IMR-90 (cell line): Measurements from ENCODE around the gene BCAS2. TPM values are rescaled to one million over a fixed set of nuclear protein-coding genes. Genes with fewer than 3 reads are reported as not detected.

Experiments
- ATAC-seq: fragments of 200-7000 bp; cut with Tn5 transposase; 2 replicates; pipeline ENCODE4 v1.9.1; 2020; ENCODE audit warnings: low read depth, mild to moderate bottlenecking, moderate library complexity
- BruUV-seq: library from RNA; stranded (reverse); fragments of 400-500 nt; replicated peaks from 2 replicates; lab custom pipeline; 2021; lab: Mats Ljungman, UMichigan
- CTCF ChIA-PET: fragments of 300-600 bp; formaldehyde crosslinking; extraction: SDS; loops from one replicate; lab custom pipeline; 2021; ENCODE audit warnings: antibody characterized with exemption; lab: Yijun Ruan, JAX
- POLR2A ChIA-PET: fragments of 300-600 bp; sonication (Branson Sonifier 250); formaldehyde crosslinking; loops from one replicate; lab custom pipeline; 2022; ENCODE audit warnings: antibody characterized with exemption; ENCODE audit not compliant: unreplicated experiment; lab: Charles Lee
- DNase-seq: peaks from one replicate; pipeline ENCODE4 v3.0.0; 2013
- H2AFZ ChIP-seq: replicated peaks from 2 replicates; pipeline ENCODE3; 2013; ENCODE audit warnings: low read length, mild to moderate bottlenecking; ENCODE audit not compliant: poor library complexity
- H2AK5ac ChIP-seq: 2 replicates; pipeline ENCODE4 v1.6.1; 2013; ENCODE audit warnings: low read depth, low read length, inconsistent platforms
- H2AK9ac ChIP-seq: replicated peaks from 2 replicates; pipeline ENCODE3; 2013; ENCODE audit warnings: mild to moderate bottlenecking, low read depth, low read length, moderate library complexity; ENCODE audit not compliant: poor library complexity
- H2BK120ac ChIP-seq: 2 replicates; pipeline ENCODE4 v1.6.1; 2013; ENCODE audit warnings: low read depth, low read length, inconsistent platforms
- H2BK15ac ChIP-seq: 3 replicates; pipeline ENCODE4 v1.6.1; 2013; ENCODE audit warnings: low read depth, low read length, inconsistent platforms
- H2BK20ac ChIP-seq: 2 replicates; pipeline ENCODE4 v1.6.1; 2013; ENCODE audit warnings: low read depth, mild to moderate bottlenecking, inconsistent platforms, low read length, moderate library complexity
- H2BK5ac ChIP-seq: 2 replicates; pipeline ENCODE4 v1.6.1; 2013; ENCODE audit warnings: mild to moderate bottlenecking, low read depth, low read length, inconsistent platforms; ENCODE audit not compliant: poor library complexity, severe bottlenecking
- H3K14ac ChIP-seq: replicated peaks from 2 replicates; pipeline ENCODE4 v1.6.1; 2013; ENCODE audit warnings: low read depth, low read length, inconsistent platforms
- H3K18ac ChIP-seq: 2 replicates; pipeline ENCODE4 v1.6.1; 2013; ENCODE audit warnings: low read depth, low read length, control low read depth
- H3K23ac ChIP-seq: 2 replicates; pipeline ENCODE4 v1.6.1; 2013; ENCODE audit warnings: low read depth, low read length, inconsistent platforms
- H3K27ac ChIP-seq: 2 replicates; pipeline ENCODE4 v1.5.1; 2013; ENCODE audit warnings: mild to moderate bottlenecking, control low read depth, low read length; ENCODE audit not compliant: insufficient read depth
- H3K27me3 ChIP-seq: 2 replicates; pipeline ENCODE4 v1.6.1; 2013; ENCODE audit warnings: low read length; ENCODE audit not compliant: control insufficient read depth, insufficient read depth
- H3K36me3 ChIP-seq: 2 replicates; pipeline ENCODE4 v1.6.1; 2013; ENCODE audit warnings: low read length, mixed read lengths; ENCODE audit not compliant: control insufficient read depth, insufficient read depth
- H3K4ac ChIP-seq: 2 replicates; pipeline ENCODE4 v1.6.1; 2013; ENCODE audit warnings: low read depth, low read length, inconsistent platforms
- H3K4me1 ChIP-seq: 2 replicates; pipeline ENCODE4 v1.6.1; 2013; ENCODE audit warnings: low read length, mixed read lengths; ENCODE audit not compliant: control insufficient read depth, insufficient read depth
- H3K4me2 ChIP-seq: 2 replicates; pipeline ENCODE4 v1.6.1; 2013; ENCODE audit warnings: low read depth, mild to moderate bottlenecking, control low read depth, low read length, moderate library complexity
- H3K4me3 ChIP-seq: 2 replicates; pipeline ENCODE4 v1.5.1; 2013; ENCODE audit warnings: low read depth, mild to moderate bottlenecking, control low read depth, low read length, moderate library complexity; ENCODE audit not compliant: insufficient read depth
- H3K56ac ChIP-seq: 2 replicates; pipeline ENCODE4 v1.6.1; 2013; ENCODE audit warnings: low read length, inconsistent platforms; ENCODE audit not compliant: insufficient read depth; ENCODE audit errors: extremely low read depth
- H3K79me1 ChIP-seq, 2 experiments: 2 replicates each; pipeline ENCODE4 v1.6.1; 2013; ENCODE audit warnings: low read length in 2 of 2, inconsistent platforms in 1 of 2, low read depth in 1 of 2
- H3K9ac ChIP-seq: 2 replicates; pipeline ENCODE4 v1.6.1; 2013; ENCODE audit warnings: low read depth, low read length, control low read depth
- H3K9me1 ChIP-seq: 2 replicates; pipeline ENCODE4 v1.6.1; 2013; ENCODE audit warnings: low read length, inconsistent platforms; ENCODE audit not compliant: insufficient read depth
- H3K9me3 ChIP-seq: 2 replicates; pipeline ENCODE4 v1.6.1; 2013; ENCODE audit warnings: low read length; ENCODE audit not compliant: control insufficient read depth, insufficient read depth
- H4K20me1 ChIP-seq: 2 replicates; pipeline ENCODE4 v1.6.1; 2013; ENCODE audit warnings: low read length, inconsistent platforms; ENCODE audit not compliant: insufficient read depth
- H4K5ac ChIP-seq: 2 replicates; pipeline ENCODE4 v1.6.1; 2013; ENCODE audit warnings: mild to moderate bottlenecking, low read depth, low read length, control low read depth
- H4K8ac ChIP-seq, 2 experiments: 2 replicates each; pipeline ENCODE4 v1.6.1; 2013; ENCODE audit warnings: low read depth in 2 of 2, low read length in 2 of 2, control low read depth in 1 of 2, inconsistent platforms in 1 of 2
- H4K91ac ChIP-seq: 2 replicates; pipeline ENCODE4 v1.6.1; 2013; ENCODE audit warnings: low read depth, low read length, inconsistent platforms; ENCODE audit not compliant: insufficient read depth
- CHD1 ChIP-seq: IDR thresholded peaks from 2 replicates; pipeline ENCODE4 v1.6.1; 2012; ENCODE audit warnings: low read depth, low read length, improper control_type of control experiment
- CTCF ChIP-seq: conservative IDR thresholded peaks from 2 replicates; pipeline ENCODE4 v1.5.1; 2012; ENCODE audit warnings: mild to moderate bottlenecking, low read depth, low read length, improper control_type of control experiment
- FOS ChIP-seq: fragments of 150-350 bp; IDR thresholded peaks from 2 replicates; pipeline ENCODE4 v1.6.1; 2016; ENCODE audit warnings: low read depth, low read length
- MAZ ChIP-seq: IDR thresholded peaks from 2 replicates; pipeline ENCODE4 v1.6.1; 2012; ENCODE audit warnings: low read depth, mild to moderate bottlenecking, low read length, improper control_type of control experiment, moderate library complexity, borderline replicate concordance
- MXI1 ChIP-seq: IDR thresholded peaks from 2 replicates; pipeline ENCODE4 v1.6.1; 2012; ENCODE audit warnings: low read depth, mild to moderate bottlenecking, low read length, moderate library complexity, borderline replicate concordance
- NFE2L2 ChIP-seq: fragments of 150-350 bp; IDR thresholded peaks from 2 replicates; pipeline ENCODE4 v1.6.1; 2016; ENCODE audit warnings: low read depth, mild to moderate bottlenecking, low read length
- POLR2A ChIP-seq: IDR thresholded peaks from 2 replicates; pipeline ENCODE4 v1.6.1; 2012; ENCODE audit warnings: mild to moderate bottlenecking, low read depth, low read length
- RAD21 ChIP-seq: IDR thresholded peaks from 2 replicates; pipeline ENCODE4 v1.6.1; 2012; ENCODE audit warnings: low read length, improper control_type of control experiment
- RCOR1 ChIP-seq: IDR thresholded peaks from 2 replicates; pipeline ENCODE4 v1.6.1; 2012; ENCODE audit warnings: mild to moderate bottlenecking, low read length, improper control_type of control experiment; ENCODE audit not compliant: insufficient replicate concordance
- SMC3 ChIP-seq: fragments of 150-350 bp; IDR thresholded peaks from 2 replicates; pipeline ENCODE4 v1.6.1; 2016; ENCODE audit warnings: low read depth, mild to moderate bottlenecking, antibody characterized with exemption, low read length, moderate library complexity
- USF2 ChIP-seq: fragments of 150-350 bp; IDR thresholded peaks from 2 replicates; pipeline ENCODE4 v1.6.1; 2017; ENCODE audit warnings: mild to moderate bottlenecking, antibody characterized with exemption, low read length, low read depth
- WGBS, 2 experiments: methylation state at CpG; one replicate each; pipeline versions ENCODE4 v1.1.5 to v1.1.7; 2013; ENCODE audit warnings: missing lambda C conversion rate in 2 of 2; ENCODE audit not compliant: insufficient read length in 1 of 2; ENCODE audit errors: extremely low coverage in 2 of 2; 5-methylcytosine and 5-hydroxymethylcytosine counted together
- dilution Hi-C: fragments of 300-500 bp; cut with HindIII; formaldehyde crosslinking; loops from one replicate; pipeline ENCODE4 v1.14.3; 2018; ENCODE audit warnings: low sequenced_read_pairs; ENCODE audit not compliant: unreplicated experiment
- in situ Hi-C: fragments of 300-500 bp; cut with MboI; formaldehyde crosslinking; loops from 3 replicates; pipeline ENCODE4 v1.14.3; 2019; ENCODE audit warnings: low sequenced_read_pairs, inconsistent platforms, mixed read lengths
- intact Hi-C: fragments of 100-400 bp; cut with micrococcal nuclease; formaldehyde crosslinking; loops from 2 replicates; pipeline ENCODE4 v1.10.0; 2022
- polyA plus RNA-seq, 3 experiments: library from polyadenylated mRNA; depleted of rRNA; stranded (reverse); fragments of >200 nt; gene quantifications; 2 replicates each; pipeline ENCODE4 v1.2.3, GENCODE V29; 2012; ENCODE audit warnings: low replicate concordance in 1 of 3
- total RNA-seq: library from RNA; depleted of rRNA; stranded (reverse); fragments of >200 nt; gene quantifications from 2 replicates; pipeline ENCODE4 v1.2.3, GENCODE V29; 2012

BCAS2 gene
- total and polyA plus RNA-seq, 2 of the 4 experiments (the other 2 are of a cell fraction), result 15.4 to 23.1 TPM

GRCh38 chr1:114589122-114589521 lies 7.7 kb upstream of the BCAS2 start:
- H3K4ac ChIP-seq, result no peak overlapping the region
- H2BK120ac ChIP-seq, result no peak overlapping the region
- no peaks in the 10 kb centered on the region for H3K9me1 ChIP-seq
- H3K9me3 ChIP-seq, result no peaks in the 10 kb centered on the region
- H3K18ac ChIP-seq, result no peak overlapping the region
- H3K14ac ChIP-seq, result no peak overlapping the region
- H2AK9ac ChIP-seq, result no peak overlapping the region
- DNase-seq, result no peak
- in situ Hi-C loops (no loop called here), dilution Hi-C loops (no loop called here), intact Hi-C loops (loop anchor here (5.0 kb wide), 1 partner anchor 33 kb away; no protein-coding TSS in a partner anchor)
- no peak overlapping the region for H2BK15ac ChIP-seq
- TF ChIP-seq MAZ (no peak), RAD21 (no peak), USF2 (no peak), FOS (no peak), MXI1 (no peak), SMC3 (no peak), CTCF (no peak), NFE2L2 (no peak), POLR2A (no peak), CHD1 (no peak), RCOR1 (no peak)
- no peak overlapping the region for H2BK20ac ChIP-seq
- ChIA-PET CTCF (no interaction called here), POLR2A (no interaction called here)
- no peak overlapping the region for H4K91ac ChIP-seq
- H2AK5ac ChIP-seq, result no peak overlapping the region
- no peaks in the 10 kb centered on the region for H3K79me1 ChIP-seq
- no peaks in the 10 kb centered on the region for H4K20me1 ChIP-seq
- H2BK5ac ChIP-seq, result no peak overlapping the region
- no peak overlapping the region for H4K8ac ChIP-seq
- no peaks in the 10 kb centered on the region for H3K27me3 ChIP-seq
- 95% methylated on average over 3 of the region's 3 CpGs; no CpG with 5 or more reads in 1 of the 2 experiments for WGBS, 2 experiments
- H3K23ac ChIP-seq, result no peak overlapping the region
- H3K4me3 ChIP-seq, result no peak overlapping the region
- no peak overlapping the region for H3K9ac ChIP-seq
- ATAC-seq, result no peak
- BruUV-seq, result no TSS peak
- no peak overlapping the region for H2AFZ ChIP-seq
- no peaks in the 10 kb centered on the region for H3K36me3 ChIP-seq
- no peak overlapping the region for H3K4me2 ChIP-seq
- H4K5ac ChIP-seq, result no peak overlapping the region
- no peaks in the 10 kb centered on the region for H3K4me1 ChIP-seq
- no peak overlapping the region for H3K56ac ChIP-seq
- H3K27ac ChIP-seq, result no peak overlapping the region
